Measurements from ENCODE around the gene SLIT1.

GRCh38 chr10:96960872-96961271 lies 224.9 kb downstream of the SLIT1 start:
- TF ChIP-seq CTCF (IDR thresholded peaks at IDR 0.05) (no peak), POLR2A (IDR thresholded peaks at IDR 0.05) (no peak)

Data from body of pancreas (tissue), 4 donors.